Tibial artery (tissue), 4 donors: Measurements from ENCODE around the gene PRRG4.

Source experiments
- DNase-seq, 2 donors: peaks; one replicate each; pipeline ENCODE4 v3.0.0-alpha.2; 2019
- H3K27ac ChIP-seq, 2 donors: fragments of 200-600 bp; sonication (generic) in 1 of 2; 1 replicate in 1 of 2; 2 replicates in 1 of 2; pipeline ENCODE4 v1.5.1; 2018 to 2019; ENCODE audit warnings: mild to moderate bottlenecking in 1 of 2
- H3K27me3 ChIP-seq, 2 donors: fragments of 200-600 bp; sonication (generic) in 1 of 2; one replicate each; pipeline versions ENCODE4 v1.5.1 to v1.6.0; 2016 to 2019
- H3K36me3 ChIP-seq, 3 donors: fragments of 200-600 bp; sonication (generic) in 2 of 3; one replicate each; pipeline ENCODE4 v1.5.1; 2016 to 2019; ENCODE audit warnings: mild to moderate bottlenecking in 2 of 3
- H3K4me1 ChIP-seq, 4 donors: fragments of 200-600 bp; sonication (generic) in 2 of 4; 1 replicate in 3 of 4; 2 replicates in 1 of 4; pipeline ENCODE4 v1.5.1; 2016 to 2019
- H3K4me3 ChIP-seq, 2 donors: fragments of 200-600 bp; sonication (generic) in 1 of 2; 1 replicate in 1 of 2; 2 replicates in 1 of 2; pipeline ENCODE4 v1.5.1; 2018 to 2019; ENCODE audit warnings: mild to moderate bottlenecking in 2 of 2
- H3K9me3 ChIP-seq, 3 donors: fragments of 200-600 bp; sonication (generic) in 1 of 3; one replicate each; pipeline ENCODE4 v1.5.1; 2016 to 2019
- CTCF ChIP-seq, 2 experiments: fragments of 200-600 bp in 1 of 2; fragments of 450-650 bp in 1 of 2; IDR thresholded peaks; one replicate each; pipeline ENCODE4 v1.5.1; 2017 to 2019; ENCODE audit warnings: antibody characterized with exemption in 2 of 2, mild to moderate bottlenecking in 1 of 2, moderate library complexity in 1 of 2
- intact Hi-C: fragments of 100-400 bp; cut with DNase I; formaldehyde crosslinking; loops from one replicate; pipeline ENCODE4 v1.15.0; 2023; ENCODE audit warnings: low total_unique reads

Gene PRRG4

GRCh38 chr11:32870676-32871075 is 40.9 kb downstream of the PRRG4 start:
- Histone ChIP-seq H3K4me1 (no peaks in the 10 kb centered on the region), H3K27me3 (no peaks in the 10 kb centered on the region), H3K4me3 (no peak overlapping the region), H3K9me3 (peaks cover 0 to 4% (median 0%) of the 10 kb centered on the region in 3 donors), H3K36me3 (no peaks in the 10 kb centered on the region), H3K27ac (no peak overlapping the region)
- TF ChIP-seq CTCF (IDR thresholded peaks at IDR 0.05), result no peak
- DNase-seq, result no peak
- intact Hi-C loops, result no loop called here

- no peak for TF ChIP-seq CTCF (IDR thresholded peaks at IDR 0.05)
- H3K27ac ChIP-seq, result no peak overlapping the region
- no peak overlapping the region for H3K4me3 ChIP-seq
- no peak for DNase-seq
- H3K9me3 ChIP-seq, result no peaks in the 10 kb centered on the region
- peaks cover 0 to 2% of the 10 kb centered on the region in 2 donors for H3K27me3 ChIP-seq
- H3K36me3 ChIP-seq, result no peaks in the 10 kb centered on the region
- H3K4me1 ChIP-seq, result no peaks in the 10 kb centered on the region
- intact Hi-C loops, result no loop called here
Observed at GRCh38 chr11:32874132-32874531, 44.4 kb downstream of the PRRG4 start.

- Histone ChIP-seq H3K36me3 (no peaks in the 10 kb centered on the region), H3K27me3 (peaks cover 0 to 3% of the 10 kb centered on the region in 2 donors), H3K4me3 (no peak overlapping the region), H3K9me3 (no peaks in the 10 kb centered on the region), H3K27ac (no peak overlapping the region), H3K4me1 (no peaks in the 10 kb centered on the region)
- no peak for TF ChIP-seq CTCF (IDR thresholded peaks at IDR 0.05)
- no peak for DNase-seq
- intact Hi-C loops, result no loop called here
Observed at GRCh38 chr11:32881286-32881685, 51.6 kb downstream of the PRRG4 start.

- Histone ChIP-seq H3K9me3 (no peaks in the 10 kb centered on the region), H3K4me3 (no peak overlapping the region), H3K36me3 (no peaks in the 10 kb centered on the region), H3K27me3 (peaks cover 0 to 3% of the 10 kb centered on the region in 2 donors), H3K27ac (no peak overlapping the region), H3K4me1 (no peaks in the 10 kb centered on the region)
- no peak for DNase-seq
- no peak for TF ChIP-seq CTCF (IDR thresholded peaks at IDR 0.05)
- intact Hi-C loops, result no loop called here
Observed at GRCh38 chr11:32883421-32883820, 53.7 kb downstream of the PRRG4 start.

- peaks cover 0 to 1% of the 10 kb centered on the region in 2 donors for H3K27me3 ChIP-seq
- no peaks in the 10 kb centered on the region for H3K36me3 ChIP-seq
- intact Hi-C loops, result no loop called here
- no peak for TF ChIP-seq CTCF (IDR thresholded peaks at IDR 0.05)
- no peak for DNase-seq
- no peak overlapping the region for H3K4me3 ChIP-seq
- H3K9me3 ChIP-seq, result no peaks in the 10 kb centered on the region
- no peaks in the 10 kb centered on the region for H3K4me1 ChIP-seq
- H3K27ac ChIP-seq, result no peak overlapping the region
Observed at GRCh38 chr11:32884023-32884422, 54.3 kb downstream of the PRRG4 start.

- no peak overlapping the region for H3K4me3 ChIP-seq
- DNase-seq, result no peak
- no peak for TF ChIP-seq CTCF (IDR thresholded peaks at IDR 0.05)
- H3K4me1 ChIP-seq, result no peaks in the 10 kb centered on the region
- no peaks in the 10 kb centered on the region for H3K9me3 ChIP-seq
- H3K36me3 ChIP-seq, result no peaks in the 10 kb centered on the region
- no peaks in the 10 kb centered on the region for H3K27me3 ChIP-seq
- intact Hi-C loops, result no loop called here
- no peak overlapping the region for H3K27ac ChIP-seq
Observed at GRCh38 chr11:32884770-32885384, 55.1 kb downstream of the PRRG4 start.
